Right cardiac atrium (tissue), 5 donors: ENCODE results near the gene CDS1. TPM values are rescaled to one million over a fixed set of nuclear protein-coding genes. Genes with fewer than 3 reads are reported as not detected.
"Not testable (repeated sequence)": the region's sequence is repeated elsewhere in the genome, so short reads cannot be mapped to it uniquely, and the experiment has no call there.

Experiments
- ATAC-seq, 2 donors: fragments of 200-7000 bp; cut with Tn5 transposase; one replicate each; pipeline versions ENCODE4 v1.8.0 to v1.9.1; 2020; ENCODE audit warnings: moderate library complexity in 2 of 2, mild to moderate bottlenecking in 1 of 2
- DNase-seq, 3 donors: peaks; one replicate each; pipeline ENCODE4 v3.0.0-alpha.2; 2020
- H3K27ac ChIP-seq: one replicate; pipeline ENCODE4 v1.5.1; 2013; ENCODE audit warnings: mild to moderate bottlenecking, low read length, control low read depth, moderate library complexity
- H3K27me3 ChIP-seq: one replicate; pipeline ENCODE4 v1.6.1; 2013; ENCODE audit not compliant: control insufficient read depth, insufficient read depth
- H3K4me1 ChIP-seq: one replicate; pipeline ENCODE4 v1.6.1; 2013; ENCODE audit warnings: low read length; ENCODE audit not compliant: control insufficient read depth, insufficient read depth
- H3K4me3 ChIP-seq: one replicate; pipeline ENCODE4 v1.5.1; 2013; ENCODE audit warnings: low read length, control low read depth
- H3K9me3 ChIP-seq: one replicate; pipeline ENCODE4 v1.6.1; 2013; ENCODE audit warnings: low read length; ENCODE audit not compliant: control insufficient read depth
- WGBS: extraction: QIAGEN DNeasy Blood & Tissue Kit; methylation state at CpG from one replicate; pipeline ENCODE4 v1.1.7; 2013; 5-methylcytosine and 5-hydroxymethylcytosine counted together
- intact Hi-C, 4 donors: fragments of 100-400 bp; cut with DNase I; formaldehyde crosslinking; loops; one replicate each; pipeline versions ENCODE4 v1.11.0 to v1.14.0; 2022 to 2023
- long read RNA-seq, 4 donors: library from polyadenylated mRNA; unstranded; transcript quantifications; one replicate each; pipeline ENCODE4 v2.0.0, GENCODE V29; 2020 to 2021
- polyA plus RNA-seq: library from polyadenylated mRNA; stranded (reverse); fragments of 200-250 nt; gene quantifications from one replicate; pipeline ENCODE4 v1.2.3, GENCODE V29; 2013
- total RNA-seq, 4 donors: library from RNA; stranded (reverse); fragmentation: NEBNext Ultra II Directional; extraction: Animal tissue kit (Norgen Biotek cat#: 25700); gene quantifications; one replicate each; pipeline ENCODE4 v1.2.1, GENCODE V29; 2021
- donor health status: healthy with polysubstance abuse.
- donor health status: DM: no; HTN: yes; CAD: no.
- donor health status: DM: no; HTN: no; CAD: no.
- donor health status: DM: no; HTN: yes; CAD: no; lungs with severe emphysema.
- donor health status: DM: yes; HTN: yes; CAD: no.

The CDS1 gene
- under 1 TPM; 0.14 to 0.49 (median 0.24) TPM for total RNA-seq
- polyA plus RNA-seq: 0.45 TPM
- long read RNA-seq, donor 1, full-length matches to known transcripts: 1 of 2 reads
- long read RNA-seq, donor 1, partial matches to known transcripts: 0 of 2 reads
- long read RNA-seq, donor 1, other reads (novel, unspliced or antisense): 1 of 2 reads
- long read RNA-seq, donor 2: 0 reads
- long read RNA-seq, donor 3: 0 reads
- long read RNA-seq, donor 4: 0 reads

DNA sequence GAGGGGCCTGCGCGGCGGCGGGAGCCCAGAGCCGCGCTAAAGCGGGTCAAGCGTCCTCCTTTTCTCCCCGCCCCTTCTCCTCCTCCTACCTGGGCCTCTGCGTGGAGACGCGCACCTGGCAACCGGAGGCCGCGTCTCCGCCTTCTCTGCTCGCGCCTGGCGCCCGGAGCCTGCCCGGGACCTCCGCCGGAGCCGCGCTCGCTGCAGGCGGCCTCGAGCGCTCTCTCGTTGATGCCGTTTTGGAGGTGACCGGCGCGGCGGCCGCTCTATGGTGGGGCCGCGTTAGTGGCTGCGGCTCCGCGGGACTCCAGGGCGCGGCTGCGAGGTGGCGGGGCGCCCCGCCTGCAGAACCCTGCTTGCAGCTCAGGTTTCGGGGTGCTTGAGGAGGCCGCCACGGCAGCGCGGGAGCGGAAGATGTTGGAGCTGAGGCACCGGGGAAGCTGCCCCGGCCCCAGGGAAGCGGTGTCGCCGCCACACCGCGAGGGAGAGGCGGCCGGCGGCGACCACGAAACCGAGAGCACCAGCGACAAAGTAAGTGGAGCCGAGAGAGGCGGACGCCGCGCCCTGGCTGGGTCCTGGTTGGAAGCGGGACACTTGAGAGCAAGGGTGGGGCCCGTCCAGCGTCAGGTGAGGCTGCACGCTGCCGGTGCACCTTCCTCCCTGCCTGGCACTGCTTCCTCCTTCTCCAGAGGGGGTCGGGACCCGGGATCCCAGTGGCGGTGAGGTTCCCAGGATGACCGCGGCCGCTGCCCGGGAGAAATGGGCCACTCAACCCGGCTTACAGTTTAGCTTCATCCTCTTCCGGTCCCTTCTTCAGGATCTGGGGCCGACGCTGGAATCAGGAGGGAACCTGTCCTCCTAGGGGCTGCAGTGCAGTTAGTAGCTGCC lies at the start of gene CDS1:
Gene CDS1 (plus strand): TSS at position 140 of the 888 bp plus-strand sequence. CDS start 275 bp downstream, at position 415.
- Histone ChIP-seq H3K4me3 (peak within 1 kb of the TSS; percentile 75), H3K27me3 (no peaks in the 10 kb centered on the region), H3K9me3 (no peaks in the 10 kb centered on the region), H3K4me1 (peaks cover 3% of the 10 kb centered on the region), H3K27ac (peak within 1 kb of the TSS; percentile 25)
- DNase-seq (peak; percentile 15 to 64 (median 62)), ATAC-seq (peak; percentile 69 to 70)
- under 1% methylated on average over 88 of the region's 88 CpGs for WGBS
- intact Hi-C loops: no loop called here

DNA sequence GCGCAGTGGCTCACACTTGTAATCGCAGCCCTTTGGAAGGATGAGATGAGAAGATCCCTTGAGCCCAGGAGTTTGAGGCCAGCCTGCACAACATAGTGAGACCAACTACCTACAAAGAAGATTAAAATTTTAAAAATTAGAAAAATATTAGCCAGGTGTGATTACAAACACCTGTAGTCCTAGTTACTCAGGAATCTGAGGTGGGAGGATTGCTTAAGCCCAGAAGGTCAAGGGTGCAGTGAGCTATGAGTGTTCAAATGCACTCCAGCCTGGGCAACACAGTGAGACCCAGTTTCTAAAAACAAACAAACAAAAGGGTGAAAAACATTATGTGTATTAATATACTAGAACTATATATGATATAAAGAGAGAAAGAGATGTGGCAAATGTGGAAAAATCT lies 47.0 kb upstream of the CDS1 start:
- no peak overlapping the region for H3K4me3 ChIP-seq
- no peak overlapping the region for H3K27ac ChIP-seq
- intact Hi-C loops: no loop called here
- no peaks in the 10 kb centered on the region for H3K4me1 ChIP-seq
- DNase-seq (no peak), ATAC-seq (no peak)
- H3K9me3 ChIP-seq: no peaks in the 10 kb centered on the region
- WGBS: 92% methylated on average over 2 of the region's 2 CpGs
- H3K27me3 ChIP-seq: no peaks in the 10 kb centered on the region

DNA sequence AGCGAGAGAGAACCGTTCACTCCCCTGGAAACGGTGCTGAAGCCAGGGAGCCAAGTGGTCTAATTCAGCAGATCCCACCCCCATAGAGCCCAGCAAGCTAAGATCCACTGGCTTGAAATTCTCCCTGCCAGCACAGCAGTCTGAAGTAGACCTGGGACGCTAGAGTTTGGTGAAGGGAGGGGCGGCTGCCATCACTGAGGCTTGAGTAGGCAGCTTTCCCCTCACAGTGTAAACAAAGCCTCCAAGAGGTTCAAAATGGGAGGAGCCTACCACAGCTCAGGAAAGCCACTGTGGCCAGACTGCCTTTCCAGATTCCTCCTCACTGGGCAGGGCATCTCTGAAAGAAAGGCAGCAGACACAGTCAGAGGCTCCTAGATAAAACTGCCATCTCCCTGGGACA lies 37.8 kb upstream of the CDS1 start:
- no peak overlapping the region for H3K4me3 ChIP-seq
- H3K4me1 ChIP-seq: no peaks in the 10 kb centered on the region
- H3K27ac ChIP-seq: no peak overlapping the region
- ATAC-seq (no peak), DNase-seq (no peak)
- WGBS: 67% methylated on average over 5 of the region's 5 CpGs
- no peaks in the 10 kb centered on the region for H3K9me3 ChIP-seq
- H3K27me3 ChIP-seq: no peaks in the 10 kb centered on the region
- intact Hi-C loops: no loop called here

DNA sequence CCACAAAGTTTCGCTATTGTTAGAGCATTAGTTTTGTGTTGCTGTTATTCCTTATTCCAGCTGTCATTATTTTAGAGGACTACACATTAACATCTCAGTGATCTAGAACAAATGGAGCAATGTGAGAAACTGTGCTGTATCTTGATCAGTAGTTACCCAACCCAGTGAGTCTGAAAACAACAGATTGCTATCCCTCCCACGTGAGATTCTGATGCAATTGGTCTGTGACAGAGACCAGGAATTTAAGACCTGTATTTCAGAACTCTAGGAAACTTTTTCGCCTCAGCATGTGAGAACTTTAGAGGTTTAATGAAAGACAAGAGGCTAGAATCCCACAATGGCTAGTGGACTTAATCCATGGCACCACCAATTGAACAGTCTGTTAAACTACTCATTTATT lies 35.7 kb upstream of the CDS1 start:
- Histone ChIP-seq H3K27me3 (no peaks in the 10 kb centered on the region), H3K4me3 (no peak overlapping the region), H3K4me1 (no peaks in the 10 kb centered on the region), H3K9me3 (no peaks in the 10 kb centered on the region), H3K27ac (no peak overlapping the region)
- WGBS: 74% methylated on average over 3 of the region's 3 CpGs
- intact Hi-C loops: no loop called here
- no peak for DNase-seq
- ATAC-seq: no peak

DNA sequence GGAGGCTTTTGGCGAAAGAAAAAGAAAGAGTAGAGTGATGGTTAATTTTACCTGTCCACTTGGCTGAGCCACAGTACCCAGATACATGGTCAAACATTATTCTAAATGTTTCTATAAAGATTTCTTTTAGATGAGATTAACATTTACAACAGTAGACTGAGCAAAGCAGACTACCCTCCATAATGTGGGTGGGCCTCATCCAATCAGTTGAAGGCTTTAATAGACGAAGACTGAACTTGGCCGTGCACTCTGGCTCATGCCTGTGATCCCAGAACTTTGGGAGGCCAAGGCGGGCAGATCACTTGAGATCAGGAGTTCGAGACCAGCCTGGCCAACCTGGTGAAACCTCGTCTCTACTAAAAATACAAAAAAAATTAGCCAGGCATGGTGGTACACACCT lies 33.7 kb upstream of the CDS1 start:
- H3K4me1 ChIP-seq, DNase-seq, intact Hi-C loops, H3K27ac ChIP-seq, ATAC-seq, H3K27me3 ChIP-seq, H3K9me3 ChIP-seq, H3K4me3 ChIP-seq: not testable (repeated sequence)
- WGBS: 74% methylated on average over 6 of the region's 6 CpGs

DNA sequence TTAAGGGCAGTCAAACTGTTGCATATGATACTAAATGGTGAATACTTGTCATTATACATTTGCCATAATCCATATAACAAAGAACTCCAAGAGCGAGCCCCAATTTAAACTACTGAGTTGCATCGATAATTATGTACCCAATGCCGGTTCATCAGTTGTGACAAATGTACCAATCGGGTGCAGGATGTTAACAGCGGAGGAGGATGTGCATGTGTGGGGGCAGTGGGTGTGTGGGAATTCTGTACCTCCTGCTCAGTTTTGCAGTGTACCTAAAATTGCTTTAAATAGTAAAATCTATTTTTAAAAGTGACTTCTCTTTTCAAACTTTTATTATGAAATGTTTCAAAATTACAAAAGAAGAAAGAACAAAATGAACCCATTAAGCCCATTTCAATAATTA lies 20.8 kb upstream of the CDS1 start:
- no peaks in the 10 kb centered on the region for H3K4me1 ChIP-seq
- ATAC-seq (no peak), DNase-seq (no peak)
- no peaks in the 10 kb centered on the region for H3K27me3 ChIP-seq
- H3K4me3 ChIP-seq: no peak overlapping the region
- WGBS: 90% methylated on average over 5 of the region's 5 CpGs
- no peak overlapping the region for H3K27ac ChIP-seq
- intact Hi-C loops: no loop called here
- H3K9me3 ChIP-seq: no peaks in the 10 kb centered on the region

DNA sequence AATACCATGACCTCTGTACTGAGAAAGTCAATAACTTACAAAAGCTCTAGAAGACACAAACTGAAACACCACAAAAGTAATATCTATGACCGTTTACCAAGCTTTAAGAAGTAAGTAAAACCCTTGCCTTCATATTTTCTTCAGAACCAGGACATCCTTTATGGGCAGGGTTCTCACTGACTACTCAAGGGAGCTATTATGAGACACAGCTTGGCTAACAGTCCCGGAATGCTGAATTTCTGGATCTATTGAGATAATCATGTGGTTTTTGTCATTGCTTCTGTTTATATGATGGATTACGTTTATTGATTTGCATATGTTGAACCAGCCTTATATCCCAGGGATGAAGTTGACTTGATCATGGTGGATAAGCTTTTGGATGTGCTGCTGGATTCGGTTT lies 19.9 kb upstream of the CDS1 start:
- no peak for ATAC-seq
- H3K4me3 ChIP-seq: no peak overlapping the region
- 71% methylated on average over 4 of the region's 4 CpGs for WGBS
- H3K9me3 ChIP-seq: no peaks in the 10 kb centered on the region
- H3K27me3 ChIP-seq: no peaks in the 10 kb centered on the region
- no peak overlapping the region for H3K27ac ChIP-seq
- intact Hi-C loops: no loop called here
- no peaks in the 10 kb centered on the region for H3K4me1 ChIP-seq
- no peak for DNase-seq

DNA sequence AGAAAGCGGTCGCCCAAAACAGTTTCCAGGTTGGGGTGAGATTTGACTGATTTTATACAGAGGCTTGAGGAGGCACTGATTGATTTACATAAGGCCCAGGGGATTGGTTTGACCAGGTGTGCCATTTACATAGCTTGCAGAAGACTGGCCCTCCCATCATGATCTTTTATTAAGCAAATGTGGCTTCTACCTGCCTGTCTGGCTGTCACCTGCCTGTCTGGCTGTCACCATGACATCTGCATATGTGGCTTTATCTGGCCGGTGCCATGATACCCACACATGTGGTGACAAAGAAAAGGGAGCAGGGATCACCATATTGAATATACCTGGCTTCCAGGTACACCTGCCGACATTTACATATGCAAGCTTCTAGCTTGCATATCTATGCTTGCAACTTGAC lies 17.0 kb upstream of the CDS1 start:
- intact Hi-C loops: no loop called here
- Histone ChIP-seq H3K4me3 (no peak overlapping the region), H3K9me3 (no peaks in the 10 kb centered on the region), H3K27ac (no peak overlapping the region), H3K27me3 (no peaks in the 10 kb centered on the region), H3K4me1 (no peaks in the 10 kb centered on the region)
- no peak for DNase-seq
- no peak for ATAC-seq
- WGBS: 89% methylated on average over 4 of the region's 4 CpGs

DNA sequence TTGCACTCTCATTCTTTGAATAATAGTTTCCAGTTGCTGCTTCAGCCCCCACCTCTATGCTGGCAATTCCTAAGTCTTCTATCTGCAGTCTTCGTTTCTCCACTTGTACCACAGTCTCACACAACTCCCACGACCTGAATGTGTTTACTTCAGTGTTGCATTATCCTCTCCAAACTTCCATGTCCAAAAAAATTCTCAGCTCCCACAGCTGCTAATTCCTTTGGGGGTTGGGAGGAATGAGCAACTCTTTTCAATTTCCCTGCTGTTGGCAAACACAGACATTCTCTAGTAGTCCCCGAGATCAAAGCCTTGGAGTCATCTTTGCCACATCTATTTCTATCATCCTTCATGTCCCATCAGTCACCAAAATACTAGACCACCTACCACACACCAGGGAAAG lies 14.4 kb upstream of the CDS1 start:
- ATAC-seq (no peak), DNase-seq (no peak)
- Histone ChIP-seq H3K4me1 (no peaks in the 10 kb centered on the region), H3K27me3 (no peaks in the 10 kb centered on the region), H3K4me3 (no peak overlapping the region), H3K27ac (no peak overlapping the region), H3K9me3 (no peaks in the 10 kb centered on the region)
- 36% methylated on average over 3 of the region's 3 CpGs for WGBS
- intact Hi-C loops: no loop called here

DNA sequence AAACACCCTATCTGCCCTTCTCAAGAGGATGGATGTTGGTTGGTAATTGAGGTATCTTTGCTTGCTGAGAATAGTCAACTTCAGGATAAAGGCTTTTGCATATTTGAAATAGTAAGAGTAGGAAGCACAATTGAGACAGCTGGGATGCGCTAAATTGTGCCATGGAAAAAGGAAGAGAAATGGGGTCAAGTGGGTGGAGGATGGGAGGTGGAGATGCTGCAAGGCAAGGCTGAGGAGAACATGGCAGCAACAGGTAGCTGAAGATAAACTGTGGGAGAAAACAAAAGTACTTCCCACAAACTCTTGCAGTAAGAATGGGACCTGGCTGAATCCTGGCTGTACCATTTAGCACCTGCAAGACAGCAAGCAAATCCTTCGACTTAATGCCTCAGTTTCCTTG lies 13.9 kb upstream of the CDS1 start:
- H3K4me1 ChIP-seq: no peaks in the 10 kb centered on the region
- intact Hi-C loops: no loop called here
- H3K9me3 ChIP-seq: no peaks in the 10 kb centered on the region
- no peak overlapping the region for H3K4me3 ChIP-seq
- DNase-seq (no peak), ATAC-seq (no peak)
- 92% methylated on average over 2 of the region's 2 CpGs for WGBS
- no peak overlapping the region for H3K27ac ChIP-seq
- no peaks in the 10 kb centered on the region for H3K27me3 ChIP-seq

DNA sequence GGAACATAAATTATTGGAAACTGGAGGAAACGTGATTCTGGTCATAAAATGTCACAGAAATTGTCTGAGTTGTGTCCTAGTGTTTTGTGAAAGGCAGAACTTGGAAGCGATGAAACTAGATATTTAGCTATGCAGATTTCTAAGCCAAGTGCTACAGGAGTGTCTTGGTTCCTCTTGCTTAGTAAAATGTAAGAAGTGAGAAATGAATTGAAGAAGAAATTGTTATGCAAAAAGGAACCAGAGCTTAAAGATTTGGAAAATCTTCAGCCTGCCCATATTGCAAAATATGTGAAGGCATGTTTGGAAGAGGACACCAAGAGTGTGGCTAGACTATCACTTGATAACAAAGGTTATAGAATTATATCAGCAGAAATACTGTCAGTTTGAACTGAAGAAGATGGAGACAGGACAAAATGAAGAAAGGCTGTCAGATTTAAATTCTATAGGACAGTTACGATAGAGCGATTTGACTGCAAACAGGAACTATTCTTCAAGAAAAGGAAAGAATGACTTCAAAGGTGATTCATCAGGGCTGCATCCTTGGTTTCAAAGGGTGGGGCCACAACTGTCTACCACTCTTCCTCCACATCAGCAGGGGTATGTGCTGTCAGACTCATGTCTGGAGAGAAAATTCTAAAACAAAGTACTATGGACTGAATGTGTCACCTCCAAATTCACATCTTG lies 9.4 kb upstream of the CDS1 start:
- DNase-seq: no peak
- ATAC-seq: no peak
- intact Hi-C loops: loop anchor here in 1 of 4 donors (10.0 kb wide), 1 partner anchor 401 kb away; no protein-coding TSS in a partner anchor
- Histone ChIP-seq H3K27ac (no peak overlapping the region), H3K4me1 (no peaks in the 10 kb centered on the region), H3K9me3 (no peaks in the 10 kb centered on the region), H3K27me3 (no peaks in the 10 kb centered on the region), H3K4me3 (no peak overlapping the region)
- 79% methylated on average over 4 of the region's 4 CpGs for WGBS
